GM18858 (cell line): Measurements from ENCODE around the gene FKBP5.
"Not testable (repeated sequence)": the region's sequence is repeated elsewhere in the genome, so short reads cannot be mapped to it uniquely, and the experiment has no call there.

Source experiments
- ATAC-seq: cut with Tn5 transposase; IDR thresholded peaks from one replicate; pipeline ENCODE4 v1.9.1; 2021; ENCODE audit not compliant: unreplicated experiment

FKBP5 gene

GRCh38 chr6:35589904-35590303 lies 98.8 kb downstream of the FKBP5 start:
- ATAC-seq = no peak

GRCh38 chr6:35589201-35589739 lies 99.4 kb downstream of the FKBP5 start:
- no peak for ATAC-seq

- no peak for ATAC-seq
Measured at GRCh38 chr6:35587167-35587566, 101.5 kb downstream of the FKBP5 start.

GRCh38 chr6:35586542-35586941 lies 102.2 kb downstream of the FKBP5 start:
- ATAC-seq = no peak

- no peak for ATAC-seq
Measured at GRCh38 chr6:35585658-35586057, 103.1 kb downstream of the FKBP5 start.

- no peak for ATAC-seq
Measured at GRCh38 chr6:35583893-35584688, 104.6 kb downstream of the FKBP5 start.

- no peak for ATAC-seq
Measured at GRCh38 chr6:35582315-35582714, 106.4 kb downstream of the FKBP5 start.

GRCh38 chr6:35581633-35582032 lies 107.1 kb downstream of the FKBP5 start:
- ATAC-seq = no peak

- no peak for ATAC-seq
Measured at GRCh38 chr6:35580836-35581235, 107.9 kb downstream of the FKBP5 start.

- no peak for ATAC-seq
Measured at GRCh38 chr6:35576682-35577081, 112.0 kb downstream of the FKBP5 start.

- ATAC-seq = no peak
Measured at GRCh38 chr6:35573495-35574110, 115.1 kb downstream of the FKBP5 start.

GRCh38 chr6:35570885-35571330 lies 117.8 kb downstream of the FKBP5 start:
- not testable (repeated sequence) for ATAC-seq

- no peak for ATAC-seq
Measured at GRCh38 chr6:35569011-35569461, 119.7 kb downstream of the FKBP5 start.

- no peak for ATAC-seq
Measured at GRCh38 chr6:35566794-35567193, 121.9 kb downstream of the FKBP5 start.

- no peak for ATAC-seq
Measured at GRCh38 chr6:35564733-35565132, 124.0 kb downstream of the FKBP5 start.

- ATAC-seq = no peak
Measured at GRCh38 chr6:35562060-35562459, 126.7 kb downstream of the FKBP5 start.

GRCh38 chr6:35561113-35561512 lies 127.6 kb downstream of the FKBP5 start:
- no peak for ATAC-seq

GRCh38 chr6:35558571-35558970 lies 130.1 kb downstream of the FKBP5 start:
- no peak for ATAC-seq

GRCh38 chr6:35557239-35557638 lies 131.5 kb downstream of the FKBP5 start:
- ATAC-seq = no peak

- no peak for ATAC-seq
Measured at GRCh38 chr6:35554811-35555210, 133.9 kb downstream of the FKBP5 start.

GRCh38 chr6:35553315-35553714 lies 135.4 kb downstream of the FKBP5 start:
- ATAC-seq = no peak

GRCh38 chr6:35552285-35552917 lies 136.3 kb downstream of the FKBP5 start:
- no peak for ATAC-seq
